Measurements from ENCODE around the gene GRM8.

The GRM8 gene

GRCh38 chr7:127250312-127251035 is 2.3 kb downstream of the GRM8 start:
- no peaks in the 10 kb centered on the region for H3K36me3 ChIP-seq (ENCODE audit: insufficient read depth, low read length)
- TF ChIP-seq CTCF (IDR thresholded peaks at IDR 0.05; ENCODE audit: low read length) (peak; percentile 21; the same call in 1 of the 2 replicates), EZH2 (IDR thresholded peaks at IDR 0.05; ENCODE audit: borderline replicate concordance, low read length) (no peak)
- H3K9ac ChIP-seq (ENCODE audit: low read length) = no peak overlapping the region
- no peak overlapping the region for H3K4me3 ChIP-seq (ENCODE audit: low read depth, low read length, poor library complexity, severe bottlenecking)
- H3F3A ChIP-seq (ENCODE audit: insufficient read depth, low read length) = no peaks in the 10 kb centered on the region
- no peak overlapping the region for H2AFZ ChIP-seq (ENCODE audit: low read length)
- H4K20me1 ChIP-seq (ENCODE audit: insufficient read depth, low read length) = no peaks in the 10 kb centered on the region
- no peak overlapping the region for H3K27ac ChIP-seq (ENCODE audit: low read depth, low read length, poor library complexity, severe bottlenecking)
- no peaks in the 10 kb centered on the region for H3K9me2 ChIP-seq (ENCODE audit: low read depth, low read length)
- no peaks in the 10 kb centered on the region for H3K9me3 ChIP-seq (ENCODE audit: low read length)
- no peaks in the 10 kb centered on the region for H3K4me1 ChIP-seq (ENCODE audit: insufficient read depth, low read length, severe bottlenecking)
- no peak overlapping the region for H3K4me2 ChIP-seq (ENCODE audit: low read length)
- H3K27me3 ChIP-seq (ENCODE audit: insufficient read depth, low read length) = peaks cover 6% of the 10 kb centered on the region
- H3K79me2 ChIP-seq (ENCODE audit: insufficient read depth, low read length) = no peaks in the 10 kb centered on the region

- Histone ChIP-seq H3K9me2 (ENCODE audit: low read depth, low read length) (no peaks in the 10 kb centered on the region), H3K27me3 (ENCODE audit: insufficient read depth, low read length) (peaks cover 6% of the 10 kb centered on the region; the same call in 1 of the 2 replicates), H2AFZ (ENCODE audit: low read length) (no peak overlapping the region), H3K4me2 (ENCODE audit: low read length) (no peak overlapping the region), H3K4me1 (ENCODE audit: insufficient read depth, low read length, severe bottlenecking) (no peaks in the 10 kb centered on the region), H3K9me3 (ENCODE audit: low read length) (no peaks in the 10 kb centered on the region), H3K27ac (ENCODE audit: low read depth, low read length, poor library complexity, severe bottlenecking) (no peak overlapping the region), H3F3A (ENCODE audit: insufficient read depth, low read length) (no peaks in the 10 kb centered on the region), H3K9ac (ENCODE audit: low read length) (no peak overlapping the region), H3K36me3 (ENCODE audit: insufficient read depth, low read length) (no peaks in the 10 kb centered on the region), H3K79me2 (ENCODE audit: insufficient read depth, low read length) (no peaks in the 10 kb centered on the region), H3K4me3 (ENCODE audit: low read depth, low read length, poor library complexity, severe bottlenecking) (no peak overlapping the region), H4K20me1 (ENCODE audit: insufficient read depth, low read length) (no peaks in the 10 kb centered on the region)
- TF ChIP-seq EZH2 (IDR thresholded peaks at IDR 0.05; ENCODE audit: borderline replicate concordance, low read length) = no peak
- TF ChIP-seq CTCF (IDR thresholded peaks at IDR 0.05; ENCODE audit: low read length) = no peak
These were observed 7.1 kb downstream of the GRM8 start for GRCh38 chr7:127245607-127246006.

- Histone ChIP-seq H3K27ac (ENCODE audit: low read depth, low read length, poor library complexity, severe bottlenecking) (no peak overlapping the region), H3K79me2 (ENCODE audit: insufficient read depth, low read length) (no peaks in the 10 kb centered on the region), H3F3A (ENCODE audit: insufficient read depth, low read length) (no peaks in the 10 kb centered on the region), H3K36me3 (ENCODE audit: insufficient read depth, low read length) (no peaks in the 10 kb centered on the region), H3K27me3 (ENCODE audit: insufficient read depth, low read length) (peaks cover 6% of the 10 kb centered on the region; the same call in 1 of the 2 replicates), H2AFZ (ENCODE audit: low read length) (no peak overlapping the region), H3K9me2 (ENCODE audit: low read depth, low read length) (no peaks in the 10 kb centered on the region), H3K4me3 (ENCODE audit: low read depth, low read length, poor library complexity, severe bottlenecking) (no peak overlapping the region), H4K20me1 (ENCODE audit: insufficient read depth, low read length) (no peaks in the 10 kb centered on the region), H3K4me1 (ENCODE audit: insufficient read depth, low read length, severe bottlenecking) (no peaks in the 10 kb centered on the region), H3K9me3 (ENCODE audit: low read length) (no peaks in the 10 kb centered on the region), H3K9ac (ENCODE audit: low read length) (no peak overlapping the region), H3K4me2 (ENCODE audit: low read length) (no peak overlapping the region)
- TF ChIP-seq EZH2 (IDR thresholded peaks at IDR 0.05; ENCODE audit: borderline replicate concordance, low read length) (no peak), CTCF (IDR thresholded peaks at IDR 0.05; ENCODE audit: low read length) (no peak)
These were observed 7.7 kb downstream of the GRM8 start for GRCh38 chr7:127245002-127245401.
